CD4-positive, alpha-beta T cell treated with Interleukin-6 at 100 ng/mL for 8 hours (primary cell): ENCODE data around the gene SPATS2.
"Not testable (repeated sequence)": the region's sequence is repeated elsewhere in the genome, so short reads cannot be mapped to it uniquely, and the experiment has no call there.

Experiments used
- DNase-seq: peaks from one replicate; pipeline ENCODE4 v3.0.0-alpha.2; 2020; ENCODE audit warnings: mixed read lengths, low spot score

The SPATS2 gene

DNA sequence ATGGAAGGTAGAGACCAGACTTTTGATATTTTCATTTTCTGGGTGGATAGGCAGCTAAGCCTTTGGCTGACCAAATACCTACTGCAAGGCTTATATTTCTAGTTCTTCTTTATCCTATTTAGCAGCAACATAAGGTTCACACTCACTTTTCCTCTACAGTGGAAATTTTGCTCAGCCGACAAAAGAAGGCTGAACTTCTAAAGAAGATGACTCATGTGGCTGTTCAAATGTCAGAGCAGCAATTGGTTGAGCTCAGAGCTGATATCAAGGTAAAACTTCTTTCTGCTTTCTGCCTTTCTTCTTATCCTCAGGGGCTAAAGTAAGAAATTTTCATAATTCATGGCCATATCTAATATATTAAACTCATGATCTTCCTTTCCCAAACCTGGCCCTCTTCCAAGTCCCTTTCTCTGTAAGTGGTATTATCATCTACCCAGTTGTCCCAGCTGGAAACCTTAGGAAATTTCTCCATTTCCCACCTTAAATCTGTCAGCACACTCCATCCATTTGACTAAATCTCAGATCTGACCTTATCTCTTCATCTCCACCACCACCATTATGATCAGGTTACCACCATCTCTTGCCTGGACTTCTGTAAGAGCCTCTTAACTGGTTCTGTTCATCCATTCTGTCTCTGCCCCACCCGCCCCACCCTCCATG lies 151.8 kb downstream of the SPATS2 start:
- DNase-seq, result no peak

DNA sequence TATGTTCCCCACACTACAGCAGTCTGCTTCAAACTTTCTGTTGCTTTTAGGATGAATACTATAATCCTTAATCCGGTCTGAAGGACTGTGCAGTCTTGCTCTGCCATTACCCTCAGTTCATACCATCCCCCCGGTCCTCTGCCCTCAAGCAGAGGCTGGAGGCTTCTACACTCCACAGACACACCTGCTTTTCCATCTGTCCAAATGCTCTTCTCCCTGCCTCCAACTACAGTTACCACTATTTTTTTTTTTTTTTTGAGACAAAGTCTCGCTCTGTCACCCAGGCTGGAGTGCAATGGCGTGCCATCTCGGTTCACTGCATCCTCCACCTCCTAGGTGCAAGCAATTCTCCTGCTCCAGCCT lies 152.3 kb downstream of the SPATS2 start:
- DNase-seq, result no peak

DNA sequence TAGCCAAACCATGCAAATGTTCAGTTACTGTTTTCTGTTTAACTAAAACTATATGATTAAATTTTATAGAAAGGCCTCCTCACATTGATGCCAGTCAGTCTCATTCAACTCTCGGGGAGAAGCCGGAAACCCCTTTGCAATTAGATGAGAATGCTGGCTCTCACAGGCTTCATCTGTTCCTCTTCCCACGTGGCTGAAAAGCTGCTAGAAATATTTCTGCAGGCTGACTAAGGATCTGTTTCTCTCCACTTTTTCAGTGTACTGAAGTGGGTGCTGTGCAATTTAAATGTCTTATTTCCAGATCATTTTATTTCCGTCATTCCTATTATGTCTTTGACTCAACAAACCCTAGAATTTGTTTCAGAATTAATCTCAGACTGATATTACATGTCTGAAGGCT lies 154.1 kb downstream of the SPATS2 start:
- no peak for DNase-seq

DNA sequence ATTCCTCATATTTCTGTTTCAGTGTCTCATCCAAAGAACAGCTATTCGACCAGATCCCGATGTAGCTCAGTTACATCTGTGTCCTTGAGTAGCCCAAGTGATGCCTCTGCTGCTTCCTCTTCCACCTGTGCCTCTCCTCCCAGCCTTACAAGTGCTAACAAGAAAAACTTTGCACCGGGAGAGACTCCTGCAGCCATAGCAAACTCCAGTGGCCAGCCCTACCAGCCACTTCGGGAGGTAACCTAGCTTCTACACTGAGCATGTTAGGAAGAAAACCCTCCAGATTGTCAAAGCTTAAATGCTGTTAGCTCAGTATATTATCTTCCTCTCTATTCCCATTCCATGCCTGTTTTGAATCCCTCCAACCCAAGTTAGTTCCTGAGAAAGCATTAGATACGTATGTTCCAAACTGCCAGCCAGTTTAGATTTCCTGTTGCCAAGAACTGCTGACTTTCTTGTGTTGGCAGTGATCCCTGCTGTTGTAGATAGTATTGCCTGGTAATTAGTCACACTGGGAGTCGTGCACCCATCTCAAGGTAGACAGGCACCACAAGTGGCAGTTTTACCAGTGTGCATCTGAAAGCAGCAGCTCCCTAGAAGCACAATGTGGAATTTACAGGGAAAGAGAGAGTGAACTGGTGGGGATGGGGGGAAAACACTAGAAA lies 157.5 kb downstream of the SPATS2 start:
- DNase-seq, result no peak

DNA sequence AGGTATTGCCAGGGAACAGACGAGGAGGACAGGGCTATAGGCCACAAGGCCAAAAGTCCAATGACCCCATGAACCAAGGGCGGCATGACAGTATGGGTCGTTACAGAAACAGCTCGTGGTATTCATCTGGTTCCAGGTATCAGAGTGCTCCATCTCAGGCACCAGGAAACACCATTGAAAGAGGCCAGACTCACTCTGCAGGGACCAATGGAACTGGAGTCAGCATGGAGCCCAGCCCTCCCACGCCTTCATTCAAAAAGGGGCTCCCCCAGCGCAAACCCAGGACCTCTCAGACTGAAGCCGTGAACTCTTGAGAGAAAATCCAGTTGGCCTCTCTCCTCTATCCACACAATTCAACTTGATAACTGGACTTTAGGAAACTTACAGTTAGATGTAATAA lies 158.7 kb downstream of the SPATS2 start:
- no peak for DNase-seq

DNA sequence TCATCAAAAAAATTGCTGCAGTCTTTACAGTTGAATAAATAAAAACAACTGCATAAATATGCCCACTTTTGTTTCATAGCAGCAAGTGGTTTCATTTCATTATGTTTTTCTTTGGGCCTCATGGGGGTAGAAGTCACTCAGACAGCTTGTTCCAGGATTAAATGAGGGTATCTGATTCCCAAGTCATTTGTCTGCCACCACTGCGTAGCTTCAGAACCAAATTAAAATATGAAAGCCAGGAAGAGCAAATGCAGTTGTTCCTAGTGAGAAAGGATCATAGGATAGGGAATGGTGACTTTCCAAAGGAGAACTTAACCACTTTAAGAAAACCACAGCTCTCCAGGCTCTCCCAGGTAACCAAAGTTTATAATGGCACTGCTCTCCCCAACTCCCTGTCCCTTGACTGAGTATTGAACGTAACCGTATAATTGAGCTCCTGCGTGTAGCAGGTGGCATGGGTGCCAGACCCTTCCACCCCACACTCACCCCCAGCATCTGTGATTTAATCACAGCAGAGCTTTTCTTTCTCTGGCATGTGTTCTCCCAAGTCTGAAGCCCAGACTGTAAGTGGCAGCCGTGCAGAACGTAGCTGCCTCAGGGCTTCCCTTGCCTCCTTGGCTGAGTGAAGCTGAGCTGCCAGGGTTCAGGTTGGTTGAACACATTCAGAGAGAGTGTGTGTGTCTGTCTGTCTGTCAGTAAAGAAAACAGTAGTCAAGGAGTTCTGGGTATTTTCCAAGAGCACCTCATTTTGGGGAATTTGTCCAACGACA lies 160.3 kb downstream of the SPATS2 start:
- DNase-seq, result no peak

DNA sequence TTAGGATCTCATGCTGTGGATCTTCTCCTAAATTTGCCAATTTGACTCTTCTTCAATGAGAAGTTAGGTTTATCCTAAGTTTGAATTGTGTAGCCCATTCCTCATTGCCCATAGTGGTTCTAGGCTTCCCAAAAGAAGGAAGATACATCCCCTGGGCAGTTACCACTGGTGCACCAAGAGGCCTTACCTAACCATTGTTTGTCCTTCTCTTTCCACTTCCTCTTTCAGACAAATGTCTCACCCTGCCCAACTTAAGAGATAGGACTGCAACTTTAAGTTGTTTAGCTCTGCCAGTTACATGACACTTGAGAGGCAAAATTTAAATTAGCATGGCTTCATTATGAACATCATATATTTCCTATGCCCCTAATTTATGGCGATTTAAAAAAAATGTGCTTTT lies 162.2 kb downstream of the SPATS2 start:
- no peak for DNase-seq

DNA sequence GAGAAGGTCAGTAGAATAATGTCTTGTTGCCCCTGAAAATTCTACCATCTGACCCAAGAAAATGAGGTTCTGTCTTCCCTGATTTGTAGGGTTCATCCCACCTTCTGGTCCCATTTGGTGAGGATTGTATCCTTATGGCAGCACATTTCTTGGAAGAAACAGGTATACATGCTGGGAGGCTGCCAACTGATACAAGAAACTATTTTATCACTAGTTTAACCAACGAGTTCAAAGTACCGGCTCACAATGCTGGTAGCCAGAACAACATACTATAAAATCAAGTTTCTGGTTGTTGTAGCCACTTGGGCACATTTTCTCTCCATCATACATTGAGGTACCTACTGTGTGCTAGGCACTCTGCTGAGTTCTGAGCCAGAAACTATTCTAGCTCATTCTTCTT lies 164.5 kb downstream of the SPATS2 start:
- DNase-seq, result no peak

DNA sequence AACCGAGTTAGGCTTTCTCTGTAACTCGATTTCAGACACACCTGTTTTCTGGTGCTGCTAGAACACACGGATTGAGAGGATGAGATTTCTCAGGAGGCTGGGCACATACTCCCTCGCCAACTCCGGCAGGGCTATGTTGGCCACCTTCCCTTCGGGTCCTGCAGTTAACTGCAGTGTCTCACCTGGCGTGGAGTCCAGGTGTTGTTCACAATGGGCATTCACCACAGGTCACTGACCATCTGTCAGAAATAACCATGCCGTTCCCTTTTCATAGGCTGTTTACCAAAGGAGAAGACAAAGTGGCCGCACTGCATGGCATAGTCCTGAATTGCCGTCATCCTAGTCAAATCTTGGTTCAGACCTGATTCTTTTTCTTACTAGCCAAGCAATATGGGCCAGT lies 166.1 kb downstream of the SPATS2 start:
- DNase-seq, result no peak

DNA sequence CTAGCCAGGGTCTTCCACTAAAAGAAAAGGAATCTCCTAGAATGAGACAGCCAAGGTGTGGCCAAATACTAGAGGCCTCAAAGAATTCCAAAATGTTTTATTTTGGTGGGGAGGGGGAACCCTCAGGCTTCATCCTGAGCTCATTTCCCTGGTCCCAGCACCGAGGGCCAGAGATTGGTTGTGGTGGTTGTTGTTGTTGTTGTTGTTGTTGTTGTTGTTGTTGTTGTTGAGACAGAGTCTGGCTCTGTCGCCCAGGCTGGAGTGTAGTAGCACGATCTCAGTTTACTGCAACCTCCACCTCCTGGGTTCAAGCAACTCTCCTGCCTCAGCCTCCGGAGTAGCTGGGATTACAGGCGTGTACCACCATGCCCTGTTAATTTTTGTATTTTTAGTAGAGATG lies 166.9 kb downstream of the SPATS2 start:
- not testable (repeated sequence) for DNase-seq

DNA sequence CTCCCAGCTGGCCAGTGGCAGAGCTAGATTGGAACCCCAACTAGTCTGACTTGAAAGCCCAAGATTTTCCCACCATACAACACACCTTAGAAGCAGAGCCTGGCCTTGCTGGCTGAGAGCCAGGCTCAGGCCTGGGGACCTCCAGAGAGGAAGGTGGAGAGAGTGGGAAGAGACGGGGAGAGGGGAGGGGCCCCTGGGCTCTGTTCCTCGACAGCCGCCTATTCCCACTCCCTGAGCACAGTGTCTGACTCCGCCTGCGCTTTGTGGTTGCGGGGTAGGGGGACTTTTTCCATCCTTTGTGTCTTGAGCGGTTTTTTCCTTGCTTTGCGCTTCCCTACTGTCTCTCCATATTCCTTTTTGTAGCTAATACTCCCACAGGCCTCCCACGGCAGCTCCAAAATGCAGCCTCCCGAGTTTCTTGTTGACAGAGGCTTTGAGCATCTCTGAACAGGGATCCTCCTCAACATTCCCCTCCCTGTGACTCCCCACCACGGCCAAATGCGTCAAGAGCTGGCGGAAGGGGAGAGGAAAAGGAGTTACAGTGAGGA lies 167.5 kb downstream of the SPATS2 start:
- no peak for DNase-seq

DNA sequence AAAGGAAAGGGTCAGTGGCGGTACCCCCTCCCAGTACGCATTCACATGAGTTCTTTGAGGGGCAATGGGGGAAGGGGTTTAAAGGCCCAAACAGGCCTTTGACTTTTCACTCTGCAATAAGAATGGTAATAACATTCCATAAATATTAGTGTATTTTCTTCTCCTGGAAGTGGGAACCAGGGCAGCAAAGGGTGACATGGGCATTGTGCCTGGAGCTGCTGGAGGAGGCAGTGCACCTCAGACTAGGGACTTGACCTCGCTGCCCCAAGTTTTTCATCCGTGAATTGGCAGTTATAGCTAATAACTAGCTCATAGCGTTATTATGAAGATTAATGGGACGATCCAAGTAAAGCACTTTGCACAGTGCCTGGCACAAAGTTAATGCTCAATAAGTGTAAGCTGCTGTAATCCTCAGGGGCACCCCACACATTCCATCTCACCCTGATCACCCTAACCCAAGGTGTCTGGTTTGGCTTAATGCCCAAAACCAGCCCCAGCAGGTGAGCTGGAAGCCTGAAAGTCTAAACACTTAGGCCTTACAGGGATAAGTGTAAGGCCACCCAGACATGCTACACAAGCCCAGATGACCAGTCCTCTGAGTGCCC lies 168.8 kb downstream of the SPATS2 start:
- DNase-seq, result no peak

DNA sequence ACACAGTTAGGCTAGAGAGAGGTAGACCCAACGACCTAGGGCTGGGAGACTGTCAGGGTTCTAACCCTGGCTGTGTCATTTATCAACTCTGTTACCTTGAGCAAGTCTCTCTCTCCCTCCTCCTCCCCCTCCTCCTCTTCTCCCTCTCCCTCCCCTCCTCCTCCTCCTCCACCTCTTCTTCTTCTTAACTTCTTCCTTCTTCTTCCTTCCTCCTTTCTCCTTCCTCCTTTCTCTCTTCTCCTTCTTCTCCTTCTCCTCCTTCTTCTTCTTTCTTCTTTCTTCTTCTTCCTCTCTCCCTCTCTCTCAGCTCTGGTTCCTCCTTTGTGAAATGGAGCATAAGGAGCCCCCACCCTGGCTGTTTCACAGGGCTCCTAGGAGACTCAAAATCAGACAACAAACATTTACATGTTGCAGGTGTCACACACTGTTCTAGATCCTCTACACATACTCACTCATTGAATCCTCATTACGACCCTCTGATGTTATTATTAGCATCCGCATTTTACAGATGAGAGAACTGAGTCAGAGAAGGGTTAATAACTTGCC lies 169.3 kb downstream of the SPATS2 start:
- no peak for DNase-seq

DNA sequence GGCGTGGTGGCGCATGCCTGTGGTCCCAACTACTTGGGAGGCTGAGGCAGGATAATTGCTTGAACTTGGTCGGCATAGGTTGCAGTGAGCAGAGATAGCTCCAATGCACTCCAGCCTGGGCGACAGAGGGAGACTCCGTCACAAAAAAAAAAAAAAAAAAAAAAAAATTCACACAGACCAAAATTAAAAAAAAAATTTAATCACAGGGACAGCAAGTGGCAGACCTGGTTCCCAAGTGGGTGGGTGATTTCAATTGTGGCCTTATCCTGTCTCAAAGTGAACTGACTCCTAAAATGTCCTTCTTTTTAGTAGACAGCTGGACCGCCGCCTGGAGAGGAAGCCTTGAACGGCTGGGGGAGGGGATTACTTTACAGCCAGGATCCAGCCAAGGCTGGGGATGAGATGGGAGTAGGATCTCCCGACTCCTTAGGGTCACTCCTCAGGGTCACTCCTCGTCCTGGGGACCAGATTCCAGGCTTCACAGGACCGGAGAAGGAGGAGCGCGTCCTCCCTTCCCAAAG lies 170.0 kb downstream of the SPATS2 start:
- DNase-seq, result no peak

DNA sequence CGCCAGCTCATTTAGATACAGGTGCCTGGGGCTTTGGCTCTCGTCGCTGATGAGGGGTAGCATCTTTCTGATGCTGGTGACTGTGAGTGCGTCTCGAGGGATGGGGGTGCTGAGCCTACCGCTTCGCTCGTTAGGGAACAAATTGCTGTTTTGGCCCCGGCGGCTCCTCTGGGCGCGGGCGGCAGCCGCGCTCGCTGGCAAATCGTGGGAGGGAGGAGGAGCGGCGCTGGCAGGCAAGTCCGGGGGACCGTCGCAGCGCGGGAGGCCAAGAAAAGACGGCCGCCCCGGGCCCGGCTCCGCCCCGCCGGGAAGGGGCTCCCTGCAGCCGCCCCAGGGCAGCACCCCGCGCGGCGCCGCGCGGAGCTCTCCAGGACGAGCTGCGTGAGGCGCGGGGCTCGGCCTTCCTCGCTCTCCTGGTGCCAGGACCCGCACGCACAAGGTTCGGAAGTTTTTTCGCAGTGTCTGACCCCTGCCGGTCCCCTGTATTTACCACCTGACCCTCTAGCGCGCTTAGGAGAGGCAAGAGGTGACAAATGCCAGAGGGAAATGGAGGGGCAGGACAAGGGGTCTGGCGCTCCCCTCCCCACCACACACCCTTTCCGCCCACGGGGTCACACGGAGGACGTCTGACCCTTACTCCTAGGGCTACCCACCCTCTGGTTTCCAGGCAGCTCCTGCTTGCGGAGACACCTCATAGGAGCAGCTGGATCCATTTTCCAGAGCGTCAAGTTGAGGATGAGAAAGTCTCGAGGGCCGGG lies 170.7 kb downstream of the SPATS2 start:
- DNase-seq, result no peak

DNA sequence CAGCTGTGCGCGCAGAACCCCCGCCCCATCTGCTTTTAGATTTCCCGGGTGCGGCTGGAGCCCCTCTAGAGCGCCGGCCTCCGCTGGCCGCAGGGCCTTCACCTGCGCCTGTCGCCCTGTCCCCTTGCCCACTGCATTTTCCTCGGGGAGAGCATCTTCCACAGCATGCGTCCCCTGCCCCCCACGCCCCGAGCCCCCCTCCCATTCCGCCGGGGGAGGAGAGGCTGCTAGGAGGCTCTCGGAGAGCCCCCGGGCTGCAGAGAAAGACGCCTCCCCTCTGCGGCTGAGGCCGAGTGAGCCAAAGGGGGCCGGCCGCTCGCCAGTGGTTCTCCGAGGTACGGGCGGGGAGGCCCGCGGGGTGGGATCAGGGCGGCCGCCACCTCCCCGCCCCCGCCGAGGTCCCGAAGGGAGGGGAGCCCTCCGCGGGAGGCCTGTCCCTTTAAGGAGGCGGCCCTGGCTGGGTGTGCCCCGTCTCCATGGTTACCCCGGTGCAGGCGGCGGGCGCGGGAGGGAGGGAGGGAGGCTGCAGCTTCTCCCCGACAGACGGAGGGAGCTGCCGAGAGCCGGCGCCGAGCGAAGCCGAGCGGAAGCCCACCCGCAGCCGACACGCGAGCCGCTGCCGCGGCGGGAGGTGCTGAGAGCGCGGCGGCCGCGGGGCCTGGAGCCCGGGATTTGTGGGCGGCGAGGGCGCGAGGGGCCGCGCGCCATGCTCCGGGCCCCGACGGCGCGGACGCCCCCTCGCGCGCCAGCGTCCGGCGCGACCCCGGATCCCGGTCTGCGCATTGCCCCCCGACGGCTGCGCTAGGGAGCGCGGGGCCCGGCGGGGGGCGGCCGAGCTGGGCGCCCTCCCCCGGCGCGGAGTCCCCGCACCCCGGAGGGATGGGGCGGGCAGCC lies 171.5 kb downstream of the SPATS2 start, which contains the start of gene KCNH3:
Gene KCNH3 (plus strand): TSS at position 521 of the 894 bp plus-strand sequence. CDS start 387 bp downstream, outside the sequence.
- DNase-seq, result peak; percentile 93

DNA sequence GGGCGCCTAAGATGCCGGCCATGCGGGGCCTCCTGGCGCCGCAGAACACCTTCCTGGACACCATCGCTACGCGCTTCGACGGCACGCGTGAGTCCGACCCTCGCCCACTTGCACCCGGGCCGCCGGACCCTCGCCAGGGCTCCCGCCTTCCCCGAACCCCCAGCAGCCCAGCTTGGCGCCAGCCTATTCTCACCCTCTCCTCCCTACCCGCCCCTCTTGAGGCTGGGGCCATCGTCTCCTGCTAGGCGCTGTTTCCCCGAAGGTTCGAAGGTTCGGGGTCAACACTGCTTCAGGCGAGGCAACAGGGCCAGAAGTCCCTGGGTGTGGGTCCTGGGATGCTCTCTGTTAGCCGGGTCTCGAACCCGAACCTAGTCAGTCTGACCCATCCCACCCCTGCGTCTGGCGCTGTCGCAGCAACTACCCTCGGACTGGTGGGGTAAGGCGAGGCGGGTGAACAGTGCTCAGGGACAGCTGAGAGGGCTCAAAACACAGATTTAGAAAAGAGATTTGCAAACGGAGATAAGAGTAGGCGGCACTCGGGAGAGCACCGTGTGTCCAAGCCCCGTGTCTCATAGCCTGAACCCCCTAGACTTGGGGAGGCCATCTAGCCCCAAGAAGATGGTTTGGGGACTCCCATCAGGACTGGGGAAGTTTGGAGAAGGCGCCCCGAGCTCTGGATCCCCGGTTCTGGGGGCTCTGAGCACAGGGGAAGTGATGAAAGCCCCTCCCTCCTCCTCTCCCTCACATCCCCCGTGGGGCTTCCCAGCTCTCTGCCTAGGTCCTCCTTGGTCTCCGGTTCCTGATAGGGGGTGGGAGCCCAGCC lies 172.4 kb downstream of the SPATS2 start:
- DNase-seq, result no peak

DNA sequence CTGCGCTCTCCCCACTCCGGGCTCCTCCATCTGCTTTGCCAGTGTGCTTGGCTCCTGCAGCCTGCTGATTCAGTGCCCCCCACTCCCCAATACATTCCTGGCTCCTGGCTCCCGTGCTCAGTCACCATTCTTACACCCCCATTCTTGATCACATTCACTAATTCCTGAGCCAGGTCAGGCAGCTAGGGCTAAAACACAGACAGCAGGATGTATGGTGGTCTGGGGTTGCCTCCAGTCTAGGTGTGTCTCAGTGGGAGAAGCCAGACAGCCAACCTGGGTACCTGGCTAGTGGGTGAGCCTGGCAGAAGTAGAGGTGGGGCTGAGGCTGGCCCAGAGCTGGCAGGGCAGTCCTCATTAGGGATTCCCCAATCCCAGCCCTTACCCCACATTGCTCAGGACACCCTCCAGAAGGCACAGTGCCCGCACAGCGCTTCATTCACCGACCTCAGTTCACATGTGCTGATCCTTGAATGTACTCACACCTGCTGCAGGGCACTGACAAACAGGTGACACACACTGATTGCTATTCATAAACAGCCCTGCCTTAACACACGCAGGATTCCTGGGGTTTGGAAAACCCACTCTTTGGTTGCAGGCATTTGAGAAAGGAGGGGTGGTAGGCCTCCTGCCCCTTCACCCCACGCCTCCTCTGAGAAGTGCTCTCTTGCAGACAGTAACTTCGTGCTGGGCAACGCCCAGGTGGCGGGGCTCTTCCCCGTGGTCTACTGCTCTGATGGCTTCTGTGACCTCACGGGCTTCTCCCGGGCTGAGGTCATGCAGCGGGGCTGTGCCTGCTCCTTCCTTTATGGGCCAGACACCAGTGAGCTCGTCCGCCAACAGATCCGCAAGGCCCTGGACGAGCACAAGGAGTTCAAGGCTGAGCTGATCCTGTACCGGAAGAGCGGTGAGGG lies 173.2 kb downstream of the SPATS2 start:
- DNase-seq, result no peak
